ENCODE data around the gene NDC1. TPM values are rescaled to one million over a fixed set of nuclear protein-coding genes. Genes with fewer than 3 reads are reported as not detected.

Gene NDC1
- total RNA-seq, 1 donor from 2014 or later: 8.6 TPM

GRCh38 chr1:53740621-53741105 lies 97.4 kb downstream of the NDC1 start:
- H3K27me3 Mint-ChIP-seq (ENCODE audit: low read depth): no peaks in the 10 kb centered on the region

GRCh38 chr1:53739109-53739681 lies 98.9 kb downstream of the NDC1 start, which contains the start of gene GLIS1:
GLIS1 (minus strand) TSS chr1:53739164; CDS start chr1:53738064, 1,100 bp downstream.
- Mint-ChIP-seq H3K4me3 (ENCODE audit: unreplicated experiment) (peak within 1 kb of the TSS; percentile 77), H3K4me1 (ENCODE audit: low read depth) (peaks cover 58% of the 10 kb centered on the region), H3K27me3 (ENCODE audit: low read depth) (no peaks in the 10 kb centered on the region), H3K36me3 (ENCODE audit: low read depth) (peaks cover 3% of the 10 kb centered on the region), H3K9me3 (ENCODE audit: low read depth) (peaks cover 10% of the 10 kb centered on the region), H3K27ac (ENCODE audit: unreplicated experiment) (peak within 1 kb of the TSS; percentile 79)
- DNase-seq (ENCODE audit: low spot score): peak; percentile 97
- no peak for TF ChIP-seq CTCF (IDR thresholded peaks at IDR 0.05)

More at GRCh38 chr1:53740621-53741105, 97.4 kb downstream of the NDC1 start:
- peaks cover 10% of the 10 kb centered on the region for H3K9me3 Mint-ChIP-seq (ENCODE audit: low read depth)
- peaks cover 3% of the 10 kb centered on the region for H3K36me3 Mint-ChIP-seq (ENCODE audit: low read depth)
- peaks cover 44% of the 10 kb centered on the region for H3K4me1 Mint-ChIP-seq (ENCODE audit: low read depth)
- peak overlapping the region; percentile 40 for H3K4me3 Mint-ChIP-seq (ENCODE audit: unreplicated experiment)
- H3K27ac Mint-ChIP-seq (ENCODE audit: unreplicated experiment): peak overlapping the region; percentile 89
- DNase-seq (ENCODE audit: low spot score): no peak
- TF ChIP-seq CTCF (IDR thresholded peaks at IDR 0.05): no peak

- H3K27me3 Mint-ChIP-seq (ENCODE audit: low read depth): no peaks in the 10 kb centered on the region
- TF ChIP-seq CTCF (IDR thresholded peaks at IDR 0.05): no peak
- peak overlapping the region; percentile 77 for H3K27ac Mint-ChIP-seq (ENCODE audit: unreplicated experiment)
- peaks cover 10% of the 10 kb centered on the region for H3K9me3 Mint-ChIP-seq (ENCODE audit: low read depth)
- peak overlapping the region; percentile 77 for H3K4me3 Mint-ChIP-seq (ENCODE audit: unreplicated experiment)
- no peak for DNase-seq (ENCODE audit: low spot score)
- peaks cover 3% of the 10 kb centered on the region for H3K36me3 Mint-ChIP-seq (ENCODE audit: low read depth)
- H3K4me1 Mint-ChIP-seq (ENCODE audit: low read depth): peaks cover 66% of the 10 kb centered on the region
Measured at GRCh38 chr1:53738205-53739108, 99.6 kb downstream of the NDC1 start.

GRCh38 chr1:53737648-53738204 lies 100.4 kb downstream of the NDC1 start:
- no peaks in the 10 kb centered on the region for H3K27me3 Mint-ChIP-seq (ENCODE audit: low read depth)
- H3K4me1 Mint-ChIP-seq (ENCODE audit: low read depth): peaks cover 73% of the 10 kb centered on the region
- H3K4me3 Mint-ChIP-seq (ENCODE audit: unreplicated experiment): peak overlapping the region; percentile 77

More at GRCh38 chr1:53737648-53738204, 100.4 kb downstream of the NDC1 start:
- no peak for DNase-seq (ENCODE audit: low spot score)
- no peak for TF ChIP-seq CTCF (IDR thresholded peaks at IDR 0.05)
- Mint-ChIP-seq H3K27ac (ENCODE audit: unreplicated experiment) (peak overlapping the region; percentile 97), H3K36me3 (ENCODE audit: low read depth) (peaks cover 1% of the 10 kb centered on the region), H3K9me3 (ENCODE audit: low read depth) (peaks cover 2% of the 10 kb centered on the region)
